A673 (cell line): ENCODE data around the gene STIP1. TPM values are rescaled to one million over a fixed set of nuclear protein-coding genes. Genes with fewer than 3 reads are reported as not detected.

Source experiments
- BruUV-seq: library from RNA; stranded (reverse); fragments of 400-500 nt; replicated peaks from 2 replicates; lab custom pipeline; 2021; lab: Mats Ljungman, UMichigan
- CTCF ChIA-PET: fragments of 300-600 bp; sonication (Branson Sonifier 250); formaldehyde crosslinking; loops from one replicate; lab custom pipeline; 2022; ENCODE audit warnings: antibody characterized with exemption; lab: Charles Lee
- POLR2A ChIA-PET: fragments of 300-600 bp; sonication (Branson Sonifier 250); formaldehyde crosslinking; loops from one replicate; lab custom pipeline; 2022; ENCODE audit warnings: antibody characterized with exemption; ENCODE audit not compliant: low non-redundant PET; lab: Charles Lee
- DNase-seq: peaks from one replicate; pipeline ENCODE4 v3.0.0-alpha.2; 2015; ENCODE audit warnings: low spot score
- H3K27ac ChIP-seq: fragments of 200-600 bp; sonication (generic); 2 replicates; pipeline ENCODE4 v1.5.1; 2016; ENCODE audit warnings: mixed run types, low read depth, mild to moderate bottlenecking, mixed read lengths, antibody characterized with exemption, low read length; ENCODE audit not compliant: poor library complexity, severe bottlenecking
- H3K27me3 ChIP-seq: fragments of 200-600 bp; sonication (generic); replicated peaks from 2 replicates; pipeline ENCODE4 v1.6.1; 2017; ENCODE audit warnings: mixed run types, low read depth, mild to moderate bottlenecking, mixed read lengths, antibody characterized with exemption, low read length; ENCODE audit not compliant: insufficient read depth, poor library complexity
- H3K36me3 ChIP-seq: fragments of 200-600 bp; sonication (generic); 2 replicates; pipeline ENCODE4 v1.6.1; 2016; ENCODE audit warnings: mixed run types, mild to moderate bottlenecking, mixed read lengths, antibody characterized with exemption, low read length; ENCODE audit not compliant: insufficient read depth, poor library complexity, severe bottlenecking
- H3K4me1 ChIP-seq: fragments of 200-600 bp; sonication (generic); 2 replicates; pipeline ENCODE4 v1.6.1; 2017; ENCODE audit warnings: mixed run types, mild to moderate bottlenecking, mixed read lengths, antibody characterized with exemption, low read length; ENCODE audit not compliant: insufficient read depth, poor library complexity, severe bottlenecking
- H3K4me3 ChIP-seq: fragments of 200-600 bp; sonication (generic); 2 replicates; pipeline ENCODE4 v1.5.1; 2016; ENCODE audit warnings: low read depth, mixed run types, mild to moderate bottlenecking, mixed read lengths, low read length; ENCODE audit not compliant: poor library complexity, severe bottlenecking
- H3K9me3 ChIP-seq: fragments of 200-600 bp; sonication (generic); 2 replicates; pipeline ENCODE4 v1.6.1; 2016; ENCODE audit warnings: mixed run types, low read depth, mild to moderate bottlenecking, mixed read lengths, antibody characterized with exemption, low read length; ENCODE audit not compliant: poor library complexity, severe bottlenecking
- CTCF ChIP-seq: fragments of 300-800, 200-600 bp; sonication (generic); conservative IDR thresholded peaks from 2 replicates; pipeline ENCODE4 v1.5.1; 2017; ENCODE audit warnings: low read depth, mild to moderate bottlenecking, antibody characterized with exemption, low read length, moderate library complexity, mixed read lengths
- EZH2 ChIP-seq: fragments of 200-600 bp; sonication (generic); IDR thresholded peaks from 2 replicates; pipeline ENCODE4 v1.6.1; 2017; ENCODE audit warnings: borderline replicate concordance, low read depth, mild to moderate bottlenecking, mixed read lengths, antibody characterized with exemption, low read length; ENCODE audit not compliant: poor library complexity, severe bottlenecking
- intact Hi-C: fragments of 100-400 bp; cut with micrococcal nuclease; formaldehyde crosslinking; loops from one replicate; pipeline ENCODE4 v1.10.0; 2022; ENCODE audit not compliant: unreplicated experiment
- total RNA-seq: library from RNA; stranded (reverse); gene quantifications from 2 replicates; pipeline ENCODE4 v1.2.3, GENCODE V29; 2021

The STIP1 gene
- total RNA-seq, 1 experiment from 2014 or later, result 577 TPM

GRCh38 chr11:64203421-64204079 is 17.6 kb downstream of the STIP1 start:
- intact Hi-C loops, result loop anchor here (1.0 to 2.0 kb wide), 2 partner anchors 98 to 151 kb away; no protein-coding TSS in a partner anchor
- peaks cover 49% of the 10 kb centered on the region for H3K4me1 ChIP-seq
- CTCF ChIA-PET, result interaction anchor here (0.8 to 4.6 kb wide), 5 partner anchors 18 to 449 kb away, joined by 3 to 33 read pairs (median 7); partner anchors contain the start of genes CATSPERZ and STIP1
- H3K27ac ChIP-seq, result peak overlapping the region; percentile 74
- H3K4me3 ChIP-seq, result no peak overlapping the region
- no TSS peak for BruUV-seq
- H3K9me3 ChIP-seq, result no peaks in the 10 kb centered on the region
- H3K36me3 ChIP-seq, result peaks cover 68% of the 10 kb centered on the region
- no peaks in the 10 kb centered on the region for H3K27me3 ChIP-seq
- TF ChIP-seq EZH2 (no peak), CTCF (no peak)
- POLR2A ChIA-PET, result no interaction called here
- no peak for DNase-seq

GRCh38 chr11:64204080-64204440 is 18.1 kb downstream of the STIP1 start:
- Histone ChIP-seq H3K9me3 (no peaks in the 10 kb centered on the region), H3K27ac (peak overlapping the region; percentile 74), H3K27me3 (no peaks in the 10 kb centered on the region), H3K4me3 (no peak overlapping the region), H3K4me1 (peaks cover 54% of the 10 kb centered on the region), H3K36me3 (peaks cover 63% of the 10 kb centered on the region)
- BruUV-seq, result TSS peak; percentile 94
- CTCF ChIA-PET, result interaction anchor here (0.5 to 4.6 kb wide), 19 partner anchors 9 to 485 kb away, joined by 3 to 33 read pairs (median 5); partner anchors contain the start of genes CATSPERZ, PLCB3, PPP1R14B and STIP1
- intact Hi-C loops, result loop anchor here (1.0 to 2.0 kb wide), 2 partner anchors 97 to 151 kb away; no protein-coding TSS in a partner anchor
- POLR2A ChIA-PET, result interaction anchor here (2.4 kb wide), 1 partner anchor 18 kb away, joined by 6 read pairs; the partner anchor contains the start of gene STIP1
- DNase-seq, result no peak
- TF ChIP-seq EZH2 (no peak), CTCF (no peak)

- Histone ChIP-seq H3K4me3 (no peak overlapping the region), H3K4me1 (peaks cover 59% of the 10 kb centered on the region), H3K36me3 (peaks cover 59% of the 10 kb centered on the region), H3K27me3 (no peaks in the 10 kb centered on the region), H3K9me3 (no peaks in the 10 kb centered on the region), H3K27ac (peak overlapping the region; percentile 93)
- TF ChIP-seq CTCF (peak; percentile 98), EZH2 (no peak)
- CTCF ChIA-PET, result interaction anchor here (0.5 to 4.6 kb wide), 23 partner anchors 8 to 484 kb away, joined by 3 to 33 read pairs (median 5); partner anchors contain the start of genes CATSPERZ, PLCB3, PPP1R14B and STIP1
- no TSS peak for BruUV-seq
- POLR2A ChIA-PET, result interaction anchor here (0.6 to 2.4 kb wide), 3 partner anchors 19 to 211 kb away, joined by 3 to 6 read pairs (median 4); partner anchors contain the start of gene STIP1
- intact Hi-C loops, result loop anchor here (1.0 to 2.0 kb wide), 2 partner anchors 97 to 150 kb away; no protein-coding TSS in a partner anchor
- DNase-seq, result peak; percentile 100
Measured at GRCh38 chr11:64204464-64204989, 18.6 kb downstream of the STIP1 start.
